Brain microvascular endothelial cell (primary cell): ENCODE measurements around the gene IDH3A.
A peak's percentile ranks its signal among the peaks of the same experiment; 100 is the strongest.

Experiments
- DNase-seq: peaks from one replicate; pipeline ENCODE4 v3.0.0-alpha.2; 2020
- H3K27ac ChIP-seq: fragments of 250-450 bp; sonication (Bioruptor Pico); 2 replicates; pipeline ENCODE4 v1.5.1; 2020; ENCODE audit warnings: mild to moderate bottlenecking, moderate library complexity
- H3K27me3 ChIP-seq: fragments of 250-450 bp; sonication (Bioruptor Pico); replicated peaks from 2 replicates; pipeline ENCODE4 v1.5.1; 2020; ENCODE audit warnings: mild to moderate bottlenecking
- H3K36me3 ChIP-seq: fragments of 250-450 bp; sonication (Bioruptor Pico); replicated peaks from 2 replicates; pipeline ENCODE4 v1.5.1; 2020; ENCODE audit warnings: mild to moderate bottlenecking
- H3K4me3 ChIP-seq: 2 replicates; pipeline ENCODE4 v1.5.1; 2011; ENCODE audit warnings: low read depth, mild to moderate bottlenecking, control low read depth, low read length, moderate library complexity
- CTCF ChIP-seq: IDR thresholded peaks from 2 replicates; pipeline ENCODE4 v1.5.1; 2011; ENCODE audit warnings: low read depth, mild to moderate bottlenecking, moderate library complexity, low read length, control low read depth, inconsistent platforms; ENCODE audit errors: missing control alignments
- in situ Hi-C: cut with HindIII; loops from 2 replicates; pipeline ENCODE4 v1.10.0; 2017; ENCODE audit warnings: low sequenced_read_pairs, low pct_ligation_motif_present

The IDH3A gene

GRCh38 chr15:78149068-78149804 lies at the start of gene IDH3A:
Gene IDH3A (plus strand): TSS chr15:78149362. CDS start chr15:78149404, 42 bp downstream.
- Histone ChIP-seq H3K4me3 (peak within 1 kb of the TSS; percentile 71), H3K27ac (peak within 1 kb of the TSS; percentile 58), H3K36me3 (no peaks in the 10 kb centered on the region), H3K27me3 (no peaks in the 10 kb centered on the region)
- peak; percentile 95 for DNase-seq
- in situ Hi-C loops, result no loop called here
- no peak for TF ChIP-seq CTCF

- in situ Hi-C loops, result no loop called here
- H3K27me3 ChIP-seq, result no peaks in the 10 kb centered on the region
- no peak overlapping the region for H3K4me3 ChIP-seq
Observed at GRCh38 chr15:78100886-78101285, 48.3 kb upstream of the IDH3A start.

GRCh38 chr15:78101423-78102105 lies 47.6 kb upstream of the IDH3A start:
- TF ChIP-seq CTCF, result no peak
- in situ Hi-C loops, result no loop called here
- no peak overlapping the region for H3K4me3 ChIP-seq
- no peak overlapping the region for H3K27ac ChIP-seq
- no peak for DNase-seq
- no peaks in the 10 kb centered on the region for H3K36me3 ChIP-seq
- no peaks in the 10 kb centered on the region for H3K27me3 ChIP-seq

More at GRCh38 chr15:78100886-78101285, 48.3 kb upstream of the IDH3A start:
- Histone ChIP-seq H3K36me3 (no peaks in the 10 kb centered on the region), H3K27ac (no peak overlapping the region)
- DNase-seq, result no peak
- no peak for TF ChIP-seq CTCF

- TF ChIP-seq CTCF, result no peak
- no peaks in the 10 kb centered on the region for H3K27me3 ChIP-seq
- H3K27ac ChIP-seq, result no peak overlapping the region
Observed at GRCh38 chr15:78102211-78102610, 47.0 kb upstream of the IDH3A start.

GRCh38 chr15:78102741-78103140 lies 46.4 kb upstream of the IDH3A start:
- H3K27ac ChIP-seq, result no peak overlapping the region
- H3K4me3 ChIP-seq, result no peak overlapping the region
- H3K36me3 ChIP-seq, result no peaks in the 10 kb centered on the region
- no peak for TF ChIP-seq CTCF
- in situ Hi-C loops, result no loop called here
- DNase-seq, result no peak
- no peaks in the 10 kb centered on the region for H3K27me3 ChIP-seq

More at GRCh38 chr15:78102211-78102610, 47.0 kb upstream of the IDH3A start:
- H3K36me3 ChIP-seq, result no peaks in the 10 kb centered on the region
- no peak overlapping the region for H3K4me3 ChIP-seq
- DNase-seq, result no peak
- in situ Hi-C loops, result no loop called here
